ENCODE data around the gene SLC11A1.

The SLC11A1 gene

DNA sequence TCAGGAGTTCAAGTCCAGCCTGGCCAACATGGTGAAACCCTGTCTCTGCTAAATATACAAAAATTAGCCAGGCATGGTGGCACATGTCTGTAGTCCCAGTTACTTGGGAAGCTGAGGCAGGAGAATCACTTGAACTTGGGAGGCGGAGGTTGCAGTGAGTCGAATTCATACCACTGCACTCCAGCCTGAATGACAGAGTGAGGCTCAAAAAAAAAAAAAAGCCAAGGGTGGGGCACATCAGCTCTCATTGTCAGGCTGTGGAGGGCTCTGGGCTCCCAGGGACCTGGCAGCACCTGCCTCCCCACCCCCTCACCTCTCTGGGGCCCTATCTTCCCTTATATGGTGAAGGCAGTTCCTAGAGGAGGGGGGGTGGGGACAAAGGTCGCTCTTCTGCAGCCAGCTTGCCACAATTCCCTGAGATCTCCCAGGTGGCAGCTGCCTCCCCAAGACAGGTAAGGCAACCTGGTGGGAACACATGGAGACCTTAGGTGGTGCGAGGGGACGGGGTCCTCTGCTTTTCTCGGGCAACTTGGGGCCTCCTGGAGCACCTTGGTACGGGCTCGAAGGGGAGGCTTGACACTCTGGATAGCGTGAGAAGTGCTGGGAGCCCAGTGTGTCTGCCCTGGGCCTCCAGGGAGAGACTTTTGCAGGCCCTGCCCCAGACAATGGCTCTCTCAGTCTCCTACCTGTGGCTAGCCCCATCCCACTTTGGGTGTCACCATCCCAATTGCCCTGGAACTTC lies 36.8 kb downstream of the SLC11A1 start, which contains the start of gene VIL1:
Gene VIL1 (plus strand): TSS at position 407 of the 742 bp plus-strand sequence. CDS start 4,656 bp downstream, outside the sequence.
- H3K4me3 ChIP-seq (ENCODE audit: low read depth, low read length) = no peak within 1 kb of the TSS
- TF ChIP-seq, protein P1, sequence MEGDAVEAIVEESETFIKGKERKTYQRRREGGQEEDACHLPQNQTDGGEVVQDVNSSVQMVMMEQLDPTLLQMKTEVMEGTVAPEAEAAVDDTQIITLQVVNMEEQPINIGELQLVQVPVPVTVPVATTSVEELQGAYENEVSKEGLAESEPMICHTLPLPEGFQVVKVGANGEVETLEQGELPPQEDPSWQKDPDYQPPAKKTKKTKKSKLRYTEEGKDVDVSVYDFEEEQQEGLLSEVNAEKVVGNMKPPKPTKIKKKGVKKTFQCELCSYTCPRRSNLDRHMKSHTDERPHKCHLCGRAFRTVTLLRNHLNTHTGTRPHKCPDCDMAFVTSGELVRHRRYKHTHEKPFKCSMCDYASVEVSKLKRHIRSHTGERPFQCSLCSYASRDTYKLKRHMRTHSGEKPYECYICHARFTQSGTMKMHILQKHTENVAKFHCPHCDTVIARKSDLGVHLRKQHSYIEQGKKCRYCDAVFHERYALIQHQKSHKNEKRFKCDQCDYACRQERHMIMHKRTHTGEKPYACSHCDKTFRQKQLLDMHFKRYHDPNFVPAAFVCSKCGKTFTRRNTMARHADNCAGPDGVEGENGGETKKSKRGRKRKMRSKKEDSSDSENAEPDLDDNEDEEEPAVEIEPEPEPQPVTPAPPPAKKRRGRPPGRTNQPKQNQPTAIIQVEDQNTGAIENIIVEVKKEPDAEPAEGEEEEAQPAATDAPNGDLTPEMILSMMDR (IDR thresholded peaks at IDR 0.05; ENCODE audit: insufficient read depth, low read depth, low read length, missing control alignments) = no peak
- no peak for DNase-seq (ENCODE audit: low read depth)

DNA sequence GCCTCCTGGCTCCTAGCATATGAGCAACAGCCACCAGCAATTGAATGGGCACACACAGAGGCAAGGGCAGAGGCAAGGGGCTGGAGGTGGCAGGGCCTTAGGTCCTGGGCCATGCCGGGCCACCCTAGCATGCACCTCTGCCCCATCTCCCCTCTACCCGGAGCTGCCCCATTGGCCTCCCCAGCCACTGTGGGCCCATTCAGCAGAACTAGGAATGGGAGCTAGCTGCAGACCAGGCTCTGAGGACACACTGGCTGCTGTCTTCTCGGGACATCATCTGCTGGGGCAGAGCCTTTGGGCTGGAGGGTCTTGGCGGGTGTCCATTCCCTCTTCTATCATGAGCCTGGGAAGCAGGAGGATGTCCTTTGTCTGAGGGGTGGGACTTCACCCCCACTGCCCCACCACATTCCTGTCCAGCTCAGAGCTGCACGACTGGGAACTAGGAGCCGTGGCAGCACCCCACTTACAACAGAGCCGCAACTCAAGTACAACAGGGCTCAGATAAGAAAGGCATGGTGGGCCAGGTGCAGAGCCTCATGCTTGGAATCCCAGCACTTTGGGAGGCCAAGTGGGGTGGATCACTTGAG lies 37.6 kb downstream of the SLC11A1 start:
- TF ChIP-seq, protein P1 (IDR thresholded peaks at IDR 0.05; ENCODE audit: insufficient read depth, low read depth, low read length, missing control alignments) = no peak
- H3K4me3 ChIP-seq (ENCODE audit: low read depth, low read length) = no peak overlapping the region
- DNase-seq (ENCODE audit: low read depth) = no peak

DNA sequence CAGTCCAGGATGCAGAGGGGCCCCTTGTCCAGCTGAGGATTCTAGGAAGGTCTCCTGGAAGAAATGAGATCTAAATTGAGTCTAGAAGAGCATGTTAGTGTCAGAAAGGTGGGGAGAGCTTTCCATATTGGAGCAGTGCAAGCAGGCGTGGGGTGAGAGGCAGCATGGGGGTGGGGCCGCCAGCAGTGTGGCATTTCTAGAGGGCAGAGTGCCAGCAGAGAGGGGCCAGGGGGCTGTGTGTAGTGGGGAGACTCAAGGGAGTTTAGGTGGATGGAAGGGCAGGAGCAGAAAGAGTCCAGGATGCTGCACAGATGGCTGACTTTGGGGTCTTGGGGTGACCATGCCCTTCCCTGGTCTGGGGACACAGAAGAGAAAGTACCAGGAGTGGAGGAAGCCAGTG lies 39.0 kb downstream of the SLC11A1 start:
- H3K4me3 ChIP-seq (ENCODE audit: low read depth, low read length) = no peak overlapping the region
- TF ChIP-seq, protein P1 (IDR thresholded peaks at IDR 0.05; ENCODE audit: insufficient read depth, low read depth, low read length, missing control alignments) = no peak
- no peak for DNase-seq (ENCODE audit: low read depth)

DNA sequence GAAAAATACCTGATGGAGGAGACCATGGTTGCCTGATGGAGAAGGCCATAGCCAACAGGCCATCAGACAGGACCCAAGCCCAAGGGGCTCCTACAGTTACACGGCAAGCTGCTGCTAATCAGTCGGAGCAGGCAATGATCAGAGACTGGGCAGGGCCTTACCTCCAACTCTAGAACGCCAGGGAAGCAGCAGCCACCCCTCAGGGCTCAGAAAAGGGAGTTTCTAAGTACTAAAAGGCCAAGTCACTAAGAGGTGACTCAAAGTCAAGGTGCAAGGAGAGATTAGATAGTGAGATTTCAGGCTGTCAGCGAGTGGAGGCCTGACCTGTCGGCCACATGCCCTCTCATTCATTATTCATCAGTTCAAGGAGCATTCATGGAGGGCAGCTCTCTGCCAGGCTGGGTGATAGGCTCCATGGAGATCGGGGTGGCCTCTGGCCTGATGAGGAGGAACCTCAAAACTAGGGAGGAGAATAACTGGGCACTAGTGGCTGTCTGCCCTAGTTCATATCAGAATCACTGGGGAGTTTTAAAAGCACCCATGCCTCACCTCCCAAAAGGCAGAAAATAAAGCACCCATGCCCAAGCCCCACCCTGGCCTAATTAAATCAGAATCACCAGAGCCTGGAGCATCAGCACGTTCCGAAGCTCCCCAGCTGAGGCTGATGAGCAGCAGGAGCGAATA lies 40.5 kb downstream of the SLC11A1 start:
- DNase-seq (ENCODE audit: low read depth) = no peak
- H3K4me3 ChIP-seq (ENCODE audit: low read depth, low read length) = no peak overlapping the region
- TF ChIP-seq, protein P1 (IDR thresholded peaks at IDR 0.05; ENCODE audit: insufficient read depth, low read depth, low read length, missing control alignments) = no peak

DNA sequence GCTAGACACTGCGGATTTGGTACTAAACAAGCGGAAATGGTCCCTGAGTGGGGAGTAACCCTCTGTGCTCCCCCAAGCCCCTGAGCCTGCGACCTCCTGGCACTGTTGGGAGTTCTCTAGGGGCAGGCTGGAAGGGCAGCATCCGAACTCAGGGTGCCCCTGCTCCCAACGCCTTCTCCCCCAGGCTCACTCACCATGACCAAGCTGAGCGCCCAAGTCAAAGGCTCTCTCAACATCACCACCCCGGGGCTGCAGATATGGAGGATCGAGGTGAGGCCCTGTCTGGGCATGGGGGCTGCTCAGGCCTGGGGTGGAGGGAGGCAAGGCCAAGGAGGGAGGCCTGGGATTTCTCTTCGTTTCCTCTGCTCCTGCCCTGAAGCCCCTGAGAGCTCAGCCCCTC lies 41.5 kb downstream of the SLC11A1 start:
- H3K4me3 ChIP-seq (ENCODE audit: low read depth, low read length) = no peak overlapping the region
- DNase-seq (ENCODE audit: low read depth) = no peak
- TF ChIP-seq, protein P1 (IDR thresholded peaks at IDR 0.05; ENCODE audit: insufficient read depth, low read depth, low read length, missing control alignments) = no peak

DNA sequence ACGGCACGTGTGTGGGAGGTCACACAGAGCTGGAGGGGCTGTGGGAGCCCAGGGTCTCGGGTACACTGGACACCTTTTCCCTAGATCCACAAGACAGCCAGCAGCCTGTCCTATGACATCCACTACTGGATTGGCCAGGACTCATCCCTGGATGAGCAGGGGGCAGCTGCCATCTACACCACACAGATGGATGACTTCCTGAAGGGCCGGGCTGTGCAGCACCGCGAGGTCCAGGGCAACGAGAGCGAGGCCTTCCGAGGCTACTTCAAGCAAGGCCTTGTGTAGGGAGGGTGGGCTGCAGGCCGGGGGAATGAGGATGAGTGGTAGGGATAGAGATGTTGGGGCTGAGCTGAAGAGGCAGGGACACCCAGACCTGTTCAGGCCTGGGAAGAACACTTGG lies 43.5 kb downstream of the SLC11A1 start:
- DNase-seq (ENCODE audit: low read depth) = no peak
- TF ChIP-seq, protein P1 (IDR thresholded peaks at IDR 0.05; ENCODE audit: insufficient read depth, low read depth, low read length, missing control alignments) = no peak
- no peak overlapping the region for H3K4me3 ChIP-seq (ENCODE audit: low read depth, low read length)
